Kidney capillary endothelial cell (primary cell): Measurements from ENCODE around the gene DUSP22.

Source experiments
- DNase-seq: peaks from one replicate; pipeline ENCODE4 v3.0.0-alpha.2; 2018; ENCODE audit warnings: low spot score

Gene DUSP22

DNA sequence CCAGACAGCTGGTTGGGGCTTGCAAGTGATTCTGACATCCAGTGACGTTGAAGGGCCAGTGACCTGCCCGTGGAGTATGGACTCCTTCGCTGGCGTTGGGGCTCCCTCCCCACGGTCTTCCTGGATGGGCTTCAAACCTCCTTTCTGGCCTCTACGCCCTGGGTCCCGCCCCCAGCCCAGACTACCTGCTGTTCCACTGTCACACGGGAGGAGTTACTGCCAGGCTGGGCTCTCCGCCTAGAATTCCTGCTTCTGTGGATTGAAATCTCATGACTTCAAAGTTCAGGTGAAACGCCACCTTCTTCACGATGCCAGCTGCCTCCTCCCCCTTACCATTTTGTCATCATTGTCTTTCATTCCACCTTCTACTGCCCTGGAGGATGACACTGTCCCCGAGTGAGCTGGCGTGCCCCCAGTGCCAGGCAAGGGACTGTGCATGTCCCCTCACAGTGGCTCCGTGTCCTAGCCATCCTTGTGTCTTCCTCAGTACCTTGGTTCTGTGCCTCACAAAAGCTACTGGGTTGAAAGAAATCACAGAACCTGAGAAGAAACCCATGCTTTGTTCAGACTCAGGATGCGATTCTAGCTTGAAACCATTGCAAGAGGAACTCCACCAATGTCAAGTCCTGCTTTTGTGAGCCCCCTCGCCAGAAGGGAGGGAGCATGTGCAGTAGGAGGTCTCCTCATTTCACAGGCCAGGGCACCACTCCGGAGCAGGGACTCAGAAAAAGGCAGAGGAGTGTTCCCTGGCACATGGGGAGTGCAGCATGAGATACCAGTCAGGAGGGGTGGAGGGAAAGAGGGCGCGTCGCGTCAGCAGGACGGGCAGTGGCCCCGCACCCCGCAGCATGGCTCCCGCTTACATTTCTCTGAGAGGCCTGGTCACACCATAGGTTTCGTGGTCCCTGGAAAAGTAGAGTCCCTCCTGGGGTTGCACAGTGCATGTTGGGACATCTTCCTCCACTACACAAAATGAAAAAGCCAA, 88.2 kb downstream of the DUSP22 start:
- DNase-seq: no peak

DNA sequence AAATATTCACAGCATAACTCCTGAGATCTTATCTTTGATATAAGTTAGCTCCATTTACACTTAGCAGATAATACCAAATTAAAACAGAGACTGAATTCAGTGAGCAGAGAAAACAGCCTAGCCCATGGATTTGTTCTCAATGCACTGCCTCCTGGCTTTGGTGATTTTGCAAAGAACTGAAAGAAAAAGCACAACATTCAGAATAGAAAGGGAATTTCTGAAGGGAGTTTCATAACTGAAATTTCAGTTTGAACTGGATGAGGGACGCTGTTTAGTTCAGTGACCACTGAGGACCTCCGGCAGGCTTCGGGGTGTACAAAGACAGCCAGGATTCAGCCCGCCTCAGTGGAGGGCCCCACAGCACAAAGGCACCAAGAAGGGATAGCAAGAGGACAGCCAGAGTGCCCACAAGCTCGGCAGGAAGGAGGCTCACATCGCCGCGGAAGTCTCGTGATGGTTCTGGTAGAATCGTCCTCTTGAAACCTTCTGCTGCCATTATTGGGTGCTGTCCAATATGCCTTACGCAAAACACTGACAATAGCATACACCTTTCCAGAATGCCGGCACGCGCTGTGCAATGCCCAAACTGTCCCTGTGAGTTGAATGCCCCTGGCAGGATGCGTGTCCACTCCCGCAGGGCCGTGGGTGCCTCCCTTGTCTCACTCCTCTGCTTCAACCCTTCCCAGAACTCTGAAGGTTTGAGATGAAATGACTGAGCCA, 89.6 kb downstream of the DUSP22 start:
- DNase-seq: no peak

DNA sequence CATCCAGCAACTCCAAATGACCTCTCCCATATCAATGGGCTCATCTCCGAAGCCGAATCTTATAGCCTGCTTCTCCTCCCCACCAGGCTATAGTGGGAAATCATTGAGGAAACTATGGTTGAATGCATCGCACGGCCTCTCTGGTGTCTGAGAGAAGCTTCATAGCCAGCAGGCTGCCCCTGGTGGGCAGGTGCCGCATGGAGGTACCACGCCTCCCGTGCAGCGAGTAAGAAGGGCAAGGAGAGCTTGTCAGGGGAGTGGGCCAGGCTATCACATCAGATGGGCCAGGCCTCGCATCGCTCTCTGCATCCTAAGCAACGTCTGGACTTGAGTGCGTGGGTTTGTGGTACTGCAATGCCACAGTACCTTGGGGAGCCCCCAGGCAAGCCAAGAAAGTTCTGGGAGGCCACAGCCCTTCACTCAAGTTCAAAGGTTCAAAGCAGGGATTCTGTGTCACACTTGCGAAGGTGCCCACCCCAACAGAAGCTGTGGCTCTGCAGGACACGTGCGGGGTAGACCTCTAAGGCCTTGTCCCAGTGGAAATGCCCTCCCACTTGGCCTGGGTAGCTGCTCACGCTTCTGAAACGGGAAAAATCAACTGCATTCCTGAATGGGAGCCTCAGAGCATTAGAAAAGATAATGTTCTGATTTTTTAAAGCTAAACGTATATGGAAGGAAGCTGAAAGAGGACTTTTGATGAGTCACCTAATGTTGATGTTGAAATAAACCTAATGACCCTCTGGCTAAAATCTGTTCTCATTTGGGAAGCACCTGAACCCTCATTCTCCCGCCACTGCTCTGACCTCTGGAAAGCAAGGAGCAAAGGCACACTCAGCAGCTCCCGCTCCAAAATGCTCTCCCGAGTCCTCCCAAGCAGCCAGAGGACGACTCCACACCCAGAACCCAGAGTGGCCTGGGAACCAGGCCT, 90.9 kb downstream of the DUSP22 start:
- DNase-seq: no peak

DNA sequence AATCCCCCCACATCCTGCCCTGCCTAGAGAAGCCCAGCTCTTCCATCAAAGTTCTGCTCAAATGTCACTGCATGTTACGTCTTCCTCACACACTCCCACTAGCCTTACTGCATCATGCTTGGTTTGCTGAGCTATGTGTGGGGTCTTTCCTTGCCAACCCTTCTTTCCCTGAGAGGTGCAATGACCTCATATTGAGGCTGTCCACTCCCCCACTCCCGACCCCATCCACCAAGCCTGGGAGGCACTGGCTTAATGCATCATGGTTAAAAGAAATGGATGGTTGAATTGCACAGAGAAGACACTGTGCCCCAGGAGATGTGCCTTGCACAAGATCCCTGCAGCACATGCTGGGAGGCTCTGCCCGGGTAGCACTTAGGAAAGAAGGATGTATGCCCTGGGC, 91.6 kb downstream of the DUSP22 start:
- DNase-seq: no peak

DNA sequence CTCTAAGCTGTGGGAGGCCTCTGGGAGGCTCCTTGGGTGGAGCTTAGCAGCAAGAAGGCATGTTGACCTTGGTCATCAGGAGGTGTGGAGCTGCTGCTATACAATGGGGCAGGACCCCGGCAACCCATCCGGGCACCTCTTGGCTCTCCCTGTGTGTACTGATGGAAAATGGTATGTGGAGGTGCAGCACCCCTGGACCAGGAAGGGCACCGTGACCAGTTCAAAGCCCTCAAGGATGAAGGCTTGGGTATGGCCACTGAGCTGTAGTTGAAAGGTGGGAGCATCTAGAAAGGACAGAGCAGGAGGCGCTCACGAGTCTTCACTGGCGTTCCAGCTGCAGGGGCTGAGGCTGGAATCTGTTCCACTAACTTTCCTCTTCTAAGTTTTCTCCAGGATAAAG, 92.6 kb downstream of the DUSP22 start:
- no peak for DNase-seq

DNA sequence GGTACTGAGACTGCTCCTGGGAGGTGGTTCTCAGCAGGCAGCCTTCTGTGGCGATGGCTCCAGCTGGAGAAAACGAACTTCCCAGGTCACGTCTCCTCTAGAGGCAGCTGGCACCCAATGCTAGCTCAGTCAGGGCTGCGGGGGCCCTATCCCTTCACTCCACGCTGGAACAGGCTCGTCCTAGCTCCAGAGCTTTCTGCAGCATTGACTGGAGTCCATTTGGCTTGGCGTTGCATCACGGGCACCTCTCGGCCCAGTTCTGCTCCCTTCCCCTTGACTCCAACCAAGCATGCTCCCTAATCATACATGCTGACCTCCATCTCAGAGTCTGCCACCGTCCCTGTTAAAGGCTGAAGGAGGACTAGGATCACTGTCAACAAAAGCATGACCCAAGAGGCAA, 93.3 kb downstream of the DUSP22 start:
- no peak for DNase-seq

DNA sequence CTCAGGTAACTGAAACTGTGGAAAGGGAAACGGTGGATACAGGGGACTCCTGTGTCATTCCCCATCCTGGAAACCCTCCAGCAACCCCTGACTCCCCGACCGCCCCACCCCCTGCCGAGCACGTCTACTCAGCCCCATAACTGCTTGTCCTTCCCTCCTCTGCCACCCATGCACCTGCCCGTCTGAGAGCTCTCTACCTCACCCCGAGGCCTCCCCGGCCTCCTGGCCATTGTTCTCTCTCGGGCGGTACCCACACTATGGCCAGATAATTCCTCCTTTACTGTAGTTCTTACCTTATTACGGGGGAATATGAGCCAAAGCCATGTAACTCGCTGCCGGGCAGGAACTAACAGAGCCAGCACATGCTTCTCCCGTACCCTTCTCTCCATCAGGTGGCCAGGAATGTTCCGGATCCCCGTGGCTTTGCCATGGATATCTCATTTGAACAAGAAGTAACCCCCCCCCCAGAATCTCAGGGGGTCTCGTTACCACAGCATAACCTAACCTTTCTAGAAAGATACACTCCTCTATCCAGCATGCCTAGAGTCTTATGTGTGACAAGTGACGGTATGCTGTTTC, 94.5 kb downstream of the DUSP22 start:
- no peak for DNase-seq

DNA sequence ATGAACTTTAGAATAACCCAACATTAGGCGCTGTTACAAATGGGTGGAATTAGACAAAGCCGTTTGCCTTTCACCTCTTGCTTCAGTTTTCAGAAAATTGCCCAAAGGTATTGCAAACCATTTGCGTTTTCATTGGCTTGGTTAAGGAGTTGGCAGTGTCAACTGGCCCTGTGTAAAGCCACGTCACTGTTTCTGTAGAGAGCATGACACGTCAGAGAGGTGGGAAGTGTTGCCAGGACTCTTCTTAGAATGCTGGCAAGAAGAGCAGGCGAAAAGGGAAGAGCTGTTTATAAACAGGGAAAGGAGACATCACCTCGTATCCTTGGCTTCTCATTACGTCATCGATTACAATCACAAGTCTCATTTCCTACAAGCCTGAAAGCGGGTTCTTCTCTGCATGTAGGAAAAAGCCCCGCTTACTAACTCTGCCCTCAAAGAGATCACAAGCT, 95.0 kb downstream of the DUSP22 start:
- DNase-seq: no peak

DNA sequence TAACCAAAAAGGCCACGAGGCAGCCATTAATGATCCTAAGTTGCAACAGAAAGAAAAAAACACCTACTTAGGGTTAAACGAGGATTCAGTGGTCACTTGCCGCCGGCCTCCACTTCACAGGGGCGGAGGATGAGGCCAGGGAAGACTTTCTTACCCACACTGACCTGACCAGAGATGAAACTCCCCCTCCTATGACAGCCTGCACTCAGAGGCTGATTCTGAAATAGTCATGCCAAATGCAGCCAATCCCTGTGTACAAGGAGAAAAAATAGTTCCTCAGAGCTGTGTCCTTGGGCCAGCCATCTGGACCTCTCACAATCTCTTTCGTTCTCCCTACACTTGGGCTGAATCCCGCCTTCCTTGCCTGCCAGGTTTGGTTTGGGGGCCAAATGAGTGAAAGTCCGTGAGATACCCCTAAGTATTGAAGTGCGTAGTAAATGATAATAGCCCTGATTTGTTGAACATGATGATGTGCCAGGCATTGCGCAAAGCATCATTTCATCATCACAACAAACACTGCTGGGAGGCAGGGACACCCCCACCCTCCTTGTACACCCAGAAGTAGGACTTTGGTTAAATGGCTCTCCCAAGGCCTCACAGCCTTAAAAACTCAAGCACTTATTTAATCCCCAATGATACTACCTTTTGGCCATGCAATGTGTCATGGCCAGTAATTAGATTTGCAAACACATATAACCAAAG, 96.1 kb downstream of the DUSP22 start:
- DNase-seq: no peak

DNA sequence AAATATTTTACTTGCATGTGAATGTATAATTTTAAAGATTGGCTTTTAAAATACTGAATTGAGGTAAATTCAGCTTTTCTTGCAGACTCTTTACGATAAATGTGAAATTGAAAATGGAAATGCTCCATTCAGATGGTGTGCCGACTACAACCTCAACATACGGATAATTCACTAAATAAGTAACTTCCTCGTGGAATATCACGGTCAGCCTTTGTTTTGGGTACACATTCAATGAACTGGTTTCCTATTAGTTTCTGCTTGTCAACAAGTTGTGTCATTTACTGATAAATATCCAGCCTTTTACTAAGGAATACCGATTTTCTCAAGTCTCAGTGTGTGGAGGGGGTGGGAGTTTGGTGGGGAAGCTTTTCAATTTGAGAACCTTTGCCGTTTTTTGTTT, 96.9 kb downstream of the DUSP22 start:
- no peak for DNase-seq

DNA sequence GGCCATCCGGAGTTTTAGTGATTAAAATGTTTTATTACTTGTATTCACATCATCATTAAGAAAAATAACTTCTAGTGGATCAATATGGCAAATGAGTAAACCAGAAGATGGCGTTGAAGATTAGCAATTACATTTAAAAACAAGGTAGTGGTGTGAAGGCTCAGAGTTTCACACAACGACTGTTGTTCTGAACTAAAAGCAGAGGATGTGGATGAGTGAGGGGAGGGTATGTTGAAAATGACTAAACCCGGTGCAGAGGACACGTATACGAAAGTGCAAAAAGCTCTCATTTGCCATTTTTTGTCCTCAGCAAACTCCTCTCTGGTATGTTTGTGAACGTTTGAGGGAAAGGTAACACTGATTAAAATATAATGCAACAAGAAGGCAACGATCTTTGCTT, 97.3 kb downstream of the DUSP22 start:
- no peak for DNase-seq

DNA sequence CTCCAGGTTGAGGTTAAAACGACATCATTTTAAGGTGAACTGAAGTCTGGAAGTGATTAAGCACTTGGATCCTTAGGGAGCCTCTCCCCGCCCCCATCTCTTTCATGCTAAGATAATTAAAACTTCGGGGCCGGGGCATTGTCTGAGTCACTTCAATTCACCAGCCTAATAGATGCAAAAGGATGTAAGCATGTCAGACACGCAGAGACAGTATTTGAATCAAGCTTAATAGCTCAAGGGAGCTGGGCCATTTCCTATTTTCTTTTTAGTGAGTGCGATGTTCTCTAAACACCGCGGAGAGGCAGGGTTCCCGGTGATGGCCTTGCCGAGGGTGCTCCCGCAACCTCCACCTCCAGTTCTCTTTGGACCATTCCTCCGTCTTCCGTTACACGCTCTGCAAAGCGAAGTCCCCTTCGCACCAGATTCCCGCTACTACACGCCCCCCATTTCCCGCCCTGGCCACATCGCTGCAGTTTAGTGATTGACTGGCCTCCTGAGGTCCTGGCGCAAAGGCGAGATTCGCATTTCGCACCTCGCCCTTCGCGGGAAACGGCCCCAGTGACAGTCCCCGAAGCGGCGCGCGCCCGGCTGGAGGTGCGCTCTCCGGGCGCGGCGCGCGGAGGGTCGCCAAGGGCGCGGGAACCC, 98.7 kb downstream of the DUSP22 start:
- DNase-seq: no peak

DNA sequence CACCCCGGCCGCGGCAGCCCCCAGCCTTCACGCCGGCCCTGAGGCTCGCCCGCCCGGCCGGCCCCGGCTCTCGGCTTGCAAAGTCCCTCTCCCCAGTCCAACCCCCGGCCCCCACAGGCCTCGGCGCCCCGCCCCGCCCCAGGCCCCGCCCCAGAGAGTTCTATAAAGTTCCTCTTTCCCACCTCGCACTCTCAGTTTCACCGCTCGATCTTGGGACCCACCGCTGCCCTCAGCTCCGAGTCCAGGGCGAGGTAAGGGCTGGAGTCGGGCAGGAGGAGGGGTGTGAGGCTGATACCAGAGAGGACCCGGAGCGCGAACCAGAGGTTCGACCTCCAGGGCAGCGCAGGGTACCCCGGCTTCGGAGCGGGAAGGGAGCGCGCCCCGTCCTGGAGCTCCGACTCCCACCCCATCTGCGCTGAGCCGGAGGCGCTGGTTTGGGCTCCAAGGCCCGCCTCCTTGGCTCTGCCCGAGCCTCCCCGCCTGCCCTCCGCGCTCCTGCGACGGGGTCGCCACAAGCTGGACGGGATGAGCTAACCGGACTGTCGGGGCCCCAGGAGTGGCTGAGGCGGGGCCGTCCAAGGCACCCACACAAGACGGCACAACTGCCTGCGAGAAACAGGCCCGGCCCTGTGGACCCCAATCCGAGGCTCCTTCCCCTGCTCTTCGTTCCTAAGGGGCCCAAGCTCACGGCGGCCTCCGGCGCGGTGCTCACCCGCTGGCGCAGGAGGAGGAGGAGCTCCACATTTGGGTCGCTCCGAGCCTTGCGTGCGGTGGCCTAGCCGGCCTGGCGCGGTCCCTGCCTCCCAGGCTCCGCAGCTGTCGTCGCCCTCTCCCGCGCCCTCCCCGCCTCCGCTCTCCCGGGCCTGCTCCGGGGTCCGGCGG, 99.5 kb downstream of the DUSP22 start, which contains the start of gene IRF4:
TSS of gene IRF4 (plus strand) at position 194 of the 882 bp plus-strand sequence. CDS start 1,401 bp downstream, outside the sequence.
- DNase-seq: no peak

DNA sequence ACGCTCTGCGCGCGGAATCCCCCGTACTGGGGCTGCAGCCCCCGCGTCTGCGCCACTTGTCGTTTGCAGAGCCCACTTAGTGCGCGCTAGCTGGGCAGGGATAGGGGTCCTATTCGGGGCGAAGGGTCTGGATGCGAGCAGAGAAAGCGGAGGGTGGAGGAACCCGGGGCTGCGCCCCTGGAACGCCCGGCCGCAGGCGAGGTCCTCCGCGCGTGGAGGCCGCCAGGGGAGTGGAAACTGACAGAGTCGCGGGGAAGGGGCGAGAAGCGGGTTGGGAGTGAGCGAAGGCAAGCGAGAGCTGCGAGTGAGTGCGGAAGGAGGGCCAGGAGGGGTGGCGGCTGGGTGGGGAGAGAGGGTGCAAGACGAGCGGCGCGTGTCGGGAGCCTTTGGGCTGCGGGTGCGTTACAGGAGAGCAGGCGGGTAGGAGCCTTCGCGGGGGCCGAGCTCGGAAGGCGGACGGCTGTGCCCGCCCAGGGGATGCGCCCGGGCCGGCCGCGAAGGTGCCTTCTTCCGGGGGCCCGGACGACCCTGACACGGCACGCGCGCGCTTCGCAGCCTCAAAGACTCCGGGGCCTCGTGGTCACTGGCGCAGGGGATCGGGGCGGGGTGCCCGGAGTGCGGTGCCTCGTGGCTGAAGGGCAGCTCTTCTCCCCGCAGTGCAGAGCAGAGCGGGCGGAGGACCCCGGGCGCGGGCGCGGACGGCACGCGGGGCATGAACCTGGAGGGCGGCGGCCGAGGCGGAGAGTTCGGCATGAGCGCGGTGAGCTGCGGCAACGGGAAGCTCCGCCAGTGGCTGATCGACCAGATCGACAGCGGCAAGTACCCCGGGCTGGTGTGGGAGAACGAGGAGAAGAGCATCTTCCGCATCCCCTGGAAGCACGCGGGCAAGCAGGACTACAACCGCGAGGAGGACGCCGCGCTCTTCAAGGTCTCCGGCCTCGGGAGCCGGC, 100.4 kb downstream of the DUSP22 start:
- DNase-seq: no peak

DNA sequence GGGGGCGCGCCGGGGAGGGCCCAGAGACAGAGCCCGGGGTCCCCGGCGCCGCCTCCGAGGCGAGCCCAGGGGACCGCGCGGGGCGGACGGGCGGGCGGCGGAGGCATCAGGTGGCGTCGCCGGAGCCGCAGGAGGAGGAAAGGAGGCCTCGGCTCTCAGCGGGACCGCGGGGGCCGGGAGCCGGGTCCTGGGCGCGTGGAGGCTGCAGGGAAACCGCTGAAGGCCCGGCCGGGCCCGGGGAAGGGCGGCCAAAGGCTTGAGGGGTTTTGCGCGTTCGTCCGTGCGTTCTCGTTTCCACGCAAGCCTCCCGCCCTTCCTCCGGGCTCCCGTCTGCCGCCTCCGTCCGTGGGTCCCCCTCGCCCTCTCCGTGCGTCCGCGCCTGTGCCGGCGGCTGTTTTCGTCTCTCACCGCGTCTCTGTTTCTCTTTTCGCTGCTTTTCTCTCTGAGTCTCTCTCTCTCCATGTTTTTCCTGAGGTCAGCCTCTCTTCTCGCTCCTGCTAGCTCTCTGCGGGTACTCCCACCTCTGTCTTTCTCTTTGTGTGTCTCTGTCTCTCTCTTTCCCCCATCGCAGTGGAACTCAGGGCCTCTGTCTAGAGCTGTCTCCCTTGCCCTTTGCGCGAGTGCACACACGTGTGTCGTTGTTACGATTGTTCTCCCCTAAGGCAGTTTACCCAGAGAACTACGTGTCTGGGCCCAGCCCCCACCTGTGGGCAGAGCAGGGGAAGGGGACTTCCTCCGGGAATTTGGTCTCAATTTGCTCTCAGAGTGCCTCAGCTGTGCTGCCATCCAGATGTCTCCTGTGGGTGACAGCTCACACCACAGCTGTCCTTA, 101.3 kb downstream of the DUSP22 start:
- DNase-seq: no peak

DNA sequence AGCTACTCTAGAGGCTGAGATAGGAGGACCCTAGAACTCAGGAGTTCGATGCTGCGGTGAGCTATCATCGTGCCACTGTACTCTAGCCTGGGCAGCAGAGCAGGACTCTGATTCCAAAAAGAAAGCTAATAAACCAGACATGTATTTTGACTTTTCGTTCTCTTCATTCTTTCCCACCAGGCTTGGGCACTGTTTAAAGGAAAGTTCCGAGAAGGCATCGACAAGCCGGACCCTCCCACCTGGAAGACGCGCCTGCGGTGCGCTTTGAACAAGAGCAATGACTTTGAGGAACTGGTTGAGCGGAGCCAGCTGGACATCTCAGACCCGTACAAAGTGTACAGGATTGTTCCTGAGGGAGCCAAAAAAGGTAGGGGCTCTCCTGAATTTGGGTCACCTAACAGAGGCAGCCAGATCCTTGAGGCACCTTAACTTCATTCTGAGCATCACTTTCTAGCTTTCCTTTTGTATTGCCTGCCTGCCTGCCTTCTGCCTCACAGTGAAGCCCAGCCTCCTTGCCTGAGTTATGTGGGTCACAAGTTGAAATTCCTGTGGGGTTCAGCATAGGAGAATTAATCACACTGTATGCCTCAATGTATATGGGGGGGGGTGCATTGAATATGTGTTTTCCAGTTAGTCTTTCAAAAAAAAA, 102.5 kb downstream of the DUSP22 start:
- no peak for DNase-seq
